ENCODE measurements around the gene FBXO22.
"Not testable (repeated sequence)": the region's sequence is repeated elsewhere in the genome, so short reads cannot be mapped to it uniquely, and the experiment has no call there.

The FBXO22 gene

GRCh38 chr15:75921732-75922703 is 18.3 kb downstream of the FBXO22 start:
- DNase-seq: peak; percentile 81

GRCh38 chr15:75923756-75924155 is 20.1 kb downstream of the FBXO22 start:
- DNase-seq: no peak

- no peak for DNase-seq
Measured at GRCh38 chr15:75924576-75924975, 20.9 kb downstream of the FBXO22 start.

GRCh38 chr15:75925440-75925839 is 21.8 kb downstream of the FBXO22 start:
- DNase-seq: no peak

GRCh38 chr15:75926931-75927330 is 23.3 kb downstream of the FBXO22 start:
- no peak for DNase-seq

GRCh38 chr15:75927601-75928000 is 23.9 kb downstream of the FBXO22 start:
- no peak for DNase-seq

GRCh38 chr15:75928680-75929608 is 25.3 kb downstream of the FBXO22 start:
- DNase-seq: peak; percentile 58

GRCh38 chr15:75929799-75930565 is 26.3 kb downstream of the FBXO22 start:
- DNase-seq: no peak

GRCh38 chr15:75930866-75931265 is 27.2 kb downstream of the FBXO22 start:
- DNase-seq: no peak

- peak; percentile 31 for DNase-seq
Measured at GRCh38 chr15:75942464-75942863, 38.8 kb downstream of the FBXO22 start.

- DNase-seq: no peak
Measured at GRCh38 chr15:75943246-75943645, 39.6 kb downstream of the FBXO22 start.

- DNase-seq: no peak
Measured at GRCh38 chr15:75943713-75944215, 40.1 kb downstream of the FBXO22 start.

GRCh38 chr15:75945953-75946352 is 42.3 kb downstream of the FBXO22 start:
- no peak for DNase-seq

GRCh38 chr15:75947092-75947491 is 43.4 kb downstream of the FBXO22 start:
- DNase-seq: no peak

GRCh38 chr15:75948761-75949296 is 45.2 kb downstream of the FBXO22 start:
- DNase-seq: no peak

GRCh38 chr15:75952525-75952924 is 48.8 kb downstream of the FBXO22 start:
- DNase-seq: no peak

GRCh38 chr15:75955720-75956119 is 52.0 kb downstream of the FBXO22 start:
- no peak for DNase-seq

GRCh38 chr15:75961331-75961730 is 57.7 kb downstream of the FBXO22 start:
- DNase-seq: no peak

GRCh38 chr15:75966073-75966472 is 62.4 kb downstream of the FBXO22 start:
- DNase-seq: no peak

GRCh38 chr15:75976766-75977165 is 73.1 kb downstream of the FBXO22 start:
- DNase-seq: not testable (repeated sequence)

GRCh38 chr15:75981149-75981815 is 77.6 kb downstream of the FBXO22 start:
- DNase-seq: no peak

- no peak for DNase-seq
Measured at GRCh38 chr15:75982468-75982867, 78.8 kb downstream of the FBXO22 start.

All from NCI-H82 (cell line).